ENCODE measurements around the gene TRIM17. TPM values are rescaled to one million over a fixed set of nuclear protein-coding genes. Genes with fewer than 3 reads are reported as not detected.
A peak's percentile ranks its signal among the peaks of the same experiment; 100 is the strongest.

TRIM17 gene
- total and polyA plus RNA-seq, 2 donors (not counting 1 experiment from before 2014, with no cell fraction given) = 0.12 to 0.17 TPM

DNA sequence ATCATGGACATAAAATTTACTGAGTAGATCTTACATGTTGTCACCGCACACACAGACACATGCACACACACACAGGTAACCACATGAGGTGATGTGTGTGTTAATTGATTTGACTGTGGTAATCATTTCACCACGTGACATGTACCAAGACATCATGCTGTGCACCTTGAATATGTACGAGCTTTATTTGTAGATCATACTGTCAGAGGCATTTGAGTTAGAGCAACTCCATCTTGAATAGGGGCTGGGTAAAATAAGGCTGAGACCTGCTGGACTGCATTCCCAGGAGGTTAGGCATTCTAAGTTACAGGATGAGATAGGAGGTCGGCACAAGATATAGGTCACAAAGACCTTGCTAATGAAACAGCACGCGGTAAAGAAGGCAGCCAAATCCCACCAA lies 31.7 kb upstream of the TRIM17 start:
- H3K79me2 ChIP-seq (ENCODE audit: control insufficient read depth, insufficient read depth, low read length) = no peaks in the 10 kb centered on the region
- H3K9me3 ChIP-seq (ENCODE audit: control insufficient read depth, insufficient read depth, low read depth, low read length) = no peaks in the 10 kb centered on the region
- no peak overlapping the region for H2AFZ ChIP-seq (ENCODE audit: low read length)
- DNase-seq (ENCODE audit: low read depth in 2 of 2) = no peak
- H3K4me1 ChIP-seq (ENCODE audit: control insufficient read depth, extremely low read depth, insufficient read depth, low read length) = no peaks in the 10 kb centered on the region
- H3K27ac ChIP-seq (ENCODE audit: insufficient read depth, low read length) = no peak overlapping the region
- TF ChIP-seq EZH2 (IDR thresholded peaks at IDR 0.05; ENCODE audit: low read length, missing control alignments) = no peak
- TF ChIP-seq, protein P1, sequence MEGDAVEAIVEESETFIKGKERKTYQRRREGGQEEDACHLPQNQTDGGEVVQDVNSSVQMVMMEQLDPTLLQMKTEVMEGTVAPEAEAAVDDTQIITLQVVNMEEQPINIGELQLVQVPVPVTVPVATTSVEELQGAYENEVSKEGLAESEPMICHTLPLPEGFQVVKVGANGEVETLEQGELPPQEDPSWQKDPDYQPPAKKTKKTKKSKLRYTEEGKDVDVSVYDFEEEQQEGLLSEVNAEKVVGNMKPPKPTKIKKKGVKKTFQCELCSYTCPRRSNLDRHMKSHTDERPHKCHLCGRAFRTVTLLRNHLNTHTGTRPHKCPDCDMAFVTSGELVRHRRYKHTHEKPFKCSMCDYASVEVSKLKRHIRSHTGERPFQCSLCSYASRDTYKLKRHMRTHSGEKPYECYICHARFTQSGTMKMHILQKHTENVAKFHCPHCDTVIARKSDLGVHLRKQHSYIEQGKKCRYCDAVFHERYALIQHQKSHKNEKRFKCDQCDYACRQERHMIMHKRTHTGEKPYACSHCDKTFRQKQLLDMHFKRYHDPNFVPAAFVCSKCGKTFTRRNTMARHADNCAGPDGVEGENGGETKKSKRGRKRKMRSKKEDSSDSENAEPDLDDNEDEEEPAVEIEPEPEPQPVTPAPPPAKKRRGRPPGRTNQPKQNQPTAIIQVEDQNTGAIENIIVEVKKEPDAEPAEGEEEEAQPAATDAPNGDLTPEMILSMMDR (conservative IDR thresholded peaks at IDR 0.05 in 1 of 2, IDR thresholded peaks at IDR 0.05 in 1 of 2; ENCODE audit: low read depth in 1 of 2, low read length in 2 of 2) = no peak
- no peaks in the 10 kb centered on the region for H3K36me3 ChIP-seq (ENCODE audit: control insufficient read depth, insufficient read depth, low read length)
- H3K4me2 ChIP-seq (ENCODE audit: extremely low read depth, insufficient read depth, low read length) = no peak overlapping the region
- H4K20me1 ChIP-seq (ENCODE audit: control insufficient read depth, extremely low read depth, insufficient read depth, low read length) = no peaks in the 10 kb centered on the region
- H3K27me3 ChIP-seq (ENCODE audit: control insufficient read depth, insufficient read depth, low read length) = peaks cover 1% of the 10 kb centered on the region
- no peak overlapping the region for H3K4me3 ChIP-seq (replicated peaks in 1 of 4; ENCODE audit: control extremely low read depth in 1 of 4, insufficient read depth in 1 of 4, low read depth in 3 of 4, low read length in 4 of 4)
- no peak overlapping the region for H3K9ac ChIP-seq (ENCODE audit: insufficient read depth, low read length)

DNA sequence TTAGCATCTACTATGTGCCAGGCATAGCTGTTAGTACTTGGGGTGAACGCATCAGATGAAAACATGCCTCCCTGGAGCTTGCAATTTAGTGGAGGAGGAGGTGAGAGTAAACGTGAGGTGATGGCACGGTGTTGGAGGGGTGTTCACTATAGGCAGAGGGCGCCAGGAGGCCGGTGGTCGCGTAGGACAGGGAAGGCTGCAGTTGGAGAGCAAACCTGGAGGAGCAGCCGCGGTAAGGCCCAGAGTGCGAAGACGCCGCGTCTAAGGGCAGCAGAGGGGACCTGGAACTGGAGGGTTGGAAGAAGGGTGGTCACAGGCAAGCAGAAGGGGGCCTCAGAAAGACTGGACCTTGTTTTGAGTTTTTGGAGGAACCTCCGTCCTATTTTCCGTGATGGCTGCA lies 30.2 kb upstream of the TRIM17 start:
- Histone ChIP-seq H4K20me1 (ENCODE audit: control insufficient read depth, extremely low read depth, insufficient read depth, low read length) (no peaks in the 10 kb centered on the region), H3K9ac (ENCODE audit: insufficient read depth, low read length) (no peak overlapping the region), H3K4me3 (replicated peaks in 1 of 4; ENCODE audit: control extremely low read depth in 1 of 4, insufficient read depth in 1 of 4, low read depth in 3 of 4, low read length in 4 of 4) (no peak overlapping the region), H3K36me3 (ENCODE audit: control insufficient read depth, insufficient read depth, low read length) (no peaks in the 10 kb centered on the region), H3K27me3 (ENCODE audit: control insufficient read depth, insufficient read depth, low read length) (peaks cover 7% of the 10 kb centered on the region), H3K4me2 (ENCODE audit: extremely low read depth, insufficient read depth, low read length) (no peak overlapping the region), H2AFZ (ENCODE audit: low read length) (no peak overlapping the region), H3K79me2 (ENCODE audit: control insufficient read depth, insufficient read depth, low read length) (no peaks in the 10 kb centered on the region), H3K27ac (ENCODE audit: insufficient read depth, low read length) (no peak overlapping the region), H3K4me1 (ENCODE audit: control insufficient read depth, extremely low read depth, insufficient read depth, low read length) (no peaks in the 10 kb centered on the region), H3K9me3 (ENCODE audit: control insufficient read depth, insufficient read depth, low read depth, low read length) (no peaks in the 10 kb centered on the region)
- TF ChIP-seq, protein P1 (conservative IDR thresholded peaks at IDR 0.05 in 1 of 2, IDR thresholded peaks at IDR 0.05 in 1 of 2; ENCODE audit: low read depth in 1 of 2, low read length in 2 of 2) = no peak
- TF ChIP-seq EZH2 (IDR thresholded peaks at IDR 0.05; ENCODE audit: low read length, missing control alignments) = no peak
- DNase-seq (ENCODE audit: low read depth in 2 of 2) = no peak

DNA sequence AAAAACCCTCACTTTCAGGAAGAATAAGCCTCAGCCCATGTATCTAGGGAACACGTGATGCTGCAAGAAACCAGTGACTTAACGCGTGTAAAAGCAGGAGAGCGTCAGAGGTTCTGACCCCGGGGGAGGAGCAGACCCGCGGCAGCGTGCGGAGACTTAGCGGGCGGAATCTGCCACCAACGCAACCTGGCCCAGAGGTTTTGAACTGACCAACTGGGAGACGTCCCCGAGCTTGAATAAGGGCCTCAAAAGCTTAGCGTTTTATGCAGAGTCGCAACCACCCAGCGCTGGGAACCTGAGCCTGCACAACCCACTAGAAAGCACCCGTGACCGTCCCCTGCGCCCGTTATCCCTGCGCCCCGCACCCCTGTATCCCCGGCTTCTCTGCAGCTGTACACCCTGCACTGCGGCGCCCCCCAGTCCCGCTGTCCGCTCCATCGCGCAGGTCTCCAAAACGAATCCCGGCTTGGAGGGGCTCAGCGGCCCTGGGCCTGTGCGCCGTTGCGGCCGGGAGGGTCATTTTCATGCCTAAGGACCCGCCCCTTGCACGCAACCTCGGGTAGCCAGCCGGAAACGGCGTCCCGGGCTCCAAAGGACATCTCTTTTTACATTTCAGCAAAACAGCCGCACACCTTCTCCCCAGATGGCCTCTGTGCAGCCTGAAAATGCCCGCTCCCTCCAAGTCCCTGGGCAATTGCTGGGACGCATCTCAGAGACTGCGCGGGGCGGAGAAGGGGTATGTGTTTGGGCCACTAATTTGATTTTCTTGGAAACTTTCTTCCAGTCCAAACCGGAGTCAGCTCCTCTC lies 29.4 kb upstream of the TRIM17 start:
- Histone ChIP-seq H3K9ac (ENCODE audit: insufficient read depth, low read length) (no peak overlapping the region), H3K4me2 (ENCODE audit: extremely low read depth, insufficient read depth, low read length) (peak overlapping the region; percentile 60), H3K79me2 (ENCODE audit: control insufficient read depth, insufficient read depth, low read length) (no peaks in the 10 kb centered on the region), H3K27ac (ENCODE audit: insufficient read depth, low read length) (no peak overlapping the region), H3K4me3 (replicated peaks in 1 of 4; ENCODE audit: control extremely low read depth in 1 of 4, insufficient read depth in 1 of 4, low read depth in 3 of 4, low read length in 4 of 4) (peak overlapping the region in 2 of 4 experiments; percentile 47 to 48), H3K27me3 (ENCODE audit: control insufficient read depth, insufficient read depth, low read length) (peaks cover 10% of the 10 kb centered on the region), H2AFZ (ENCODE audit: low read length) (no peak overlapping the region), H3K4me1 (ENCODE audit: control insufficient read depth, extremely low read depth, insufficient read depth, low read length) (no peaks in the 10 kb centered on the region), H3K9me3 (ENCODE audit: control insufficient read depth, insufficient read depth, low read depth, low read length) (no peaks in the 10 kb centered on the region), H3K36me3 (ENCODE audit: control insufficient read depth, insufficient read depth, low read length) (no peaks in the 10 kb centered on the region), H4K20me1 (ENCODE audit: control insufficient read depth, extremely low read depth, insufficient read depth, low read length) (no peaks in the 10 kb centered on the region)
- peak; percentile 86 for TF ChIP-seq EZH2 (IDR thresholded peaks at IDR 0.05; ENCODE audit: low read length, missing control alignments)
- TF ChIP-seq, protein P1 (conservative IDR thresholded peaks at IDR 0.05 in 1 of 2, IDR thresholded peaks at IDR 0.05 in 1 of 2; ENCODE audit: low read depth in 1 of 2, low read length in 2 of 2) = no peak
- peak; percentile 50 to 61 for DNase-seq (ENCODE audit: low read depth in 2 of 2)
